Limb (tissue), 2 donors: Measurements from ENCODE around the gene TBC1D4.

Experiments used
- DNase-seq, 2 donors: peaks; one replicate each; pipeline ENCODE4 v3.0.0-alpha.2; 2016; ENCODE audit errors: extremely low spot score in 2 of 2

The TBC1D4 gene

GRCh38 chr13:75482070-75482819 lies at the start of gene TBC1D4:
Gene TBC1D4 (minus strand): TSS chr13:75482169. CDS start chr13:75481767, 402 bp downstream.
- peak; percentile 87 to 95 for DNase-seq

- DNase-seq = no peak
Measured at GRCh38 chr13:75530549-75530961, 48.6 kb upstream of the TBC1D4 start.

GRCh38 chr13:75521956-75522355 lies 40.0 kb upstream of the TBC1D4 start:
- no peak for DNase-seq

- no peak for DNase-seq
Measured at GRCh38 chr13:75518439-75519088, 36.6 kb upstream of the TBC1D4 start.

- no peak for DNase-seq
Measured at GRCh38 chr13:75514080-75514995, 32.4 kb upstream of the TBC1D4 start.

- DNase-seq = no peak
Measured at GRCh38 chr13:75513271-75513670, 31.3 kb upstream of the TBC1D4 start.

- no peak for DNase-seq
Measured at GRCh38 chr13:75512253-75512652, 30.3 kb upstream of the TBC1D4 start.

- no peak for DNase-seq
Measured at GRCh38 chr13:75511051-75511625, 29.2 kb upstream of the TBC1D4 start.

- no peak for DNase-seq
Measured at GRCh38 chr13:75508002-75508548, 26.1 kb upstream of the TBC1D4 start.

- DNase-seq = no peak
Measured at GRCh38 chr13:75507027-75508001, 25.3 kb upstream of the TBC1D4 start.

- no peak for DNase-seq
Measured at GRCh38 chr13:75506018-75506417, 24.0 kb upstream of the TBC1D4 start.

- no peak for DNase-seq
Measured at GRCh38 chr13:75505327-75505726, 23.4 kb upstream of the TBC1D4 start.

- DNase-seq = no peak
Measured at GRCh38 chr13:75495938-75496337, 14.0 kb upstream of the TBC1D4 start.

GRCh38 chr13:75494491-75494890 lies 12.5 kb upstream of the TBC1D4 start:
- DNase-seq = no peak

- DNase-seq = no peak
Measured at GRCh38 chr13:75493156-75493555, 11.2 kb upstream of the TBC1D4 start.

GRCh38 chr13:75492389-75492788 lies 10.4 kb upstream of the TBC1D4 start:
- no peak for DNase-seq

GRCh38 chr13:75491376-75491775 lies 9.4 kb upstream of the TBC1D4 start:
- no peak for DNase-seq

GRCh38 chr13:75489502-75490263 lies 7.7 kb upstream of the TBC1D4 start:
- DNase-seq = no peak
